Measurements from ENCODE around the gene COQ2.

- no peak for TF ChIP-seq CTCF (IDR thresholded peaks at IDR 0.05)
- no peak for TF ChIP-seq POLR2A (IDR thresholded peaks at IDR 0.05)
Observed at GRCh38 chr4:83272900-83273299, 11.7 kb downstream of the COQ2 start.

All from heart left ventricle (tissue), 13 donors.